ENCODE data around the gene COL20A1.

Gene COL20A1

DNA sequence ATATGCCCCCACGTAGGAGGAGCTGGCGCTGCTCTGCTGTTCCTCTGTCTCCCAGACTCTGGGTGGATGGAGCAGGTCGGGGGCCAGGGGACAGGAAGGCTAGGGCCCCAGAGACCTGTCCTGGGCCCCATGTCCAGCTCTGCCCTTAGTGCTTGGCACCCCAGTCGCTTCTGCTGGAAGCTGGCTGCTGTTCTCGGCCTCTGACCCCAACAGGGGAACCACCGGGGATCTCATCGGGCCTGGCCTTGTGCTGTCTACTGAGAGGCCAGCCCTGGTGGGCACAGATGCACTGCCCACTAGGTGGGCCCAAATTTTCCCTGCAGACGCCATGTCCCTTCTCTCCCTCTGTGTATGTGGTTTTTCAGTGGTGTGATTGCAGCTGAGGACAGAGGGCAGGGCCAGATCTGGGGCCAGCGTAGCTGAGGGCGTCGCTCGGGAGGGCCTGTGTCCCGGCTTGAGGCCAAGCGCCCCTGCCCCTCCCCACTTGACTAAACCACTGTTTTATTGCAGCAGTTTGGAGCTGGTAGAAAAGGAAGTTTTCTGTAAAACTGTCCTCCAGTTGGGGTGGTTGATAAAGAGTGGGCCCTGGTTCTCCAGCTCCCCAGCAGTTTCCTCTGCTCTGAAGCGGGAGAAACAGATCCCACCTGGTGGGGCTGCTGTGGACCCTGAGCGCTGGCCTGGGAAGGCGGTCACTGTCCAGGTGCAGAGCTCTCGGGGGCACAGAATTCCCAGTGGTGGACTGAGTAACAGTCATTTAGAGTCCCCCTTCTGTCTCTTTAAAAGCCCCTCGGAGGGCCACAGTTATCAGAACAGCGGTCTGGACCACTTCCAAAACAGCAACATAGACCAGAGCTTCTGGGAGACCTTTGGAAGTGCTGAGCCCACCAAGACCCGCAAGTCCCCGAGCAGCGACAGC lies 5.9 kb upstream of the COL20A1 start:
- TF ChIP-seq TAF1 (IDR thresholded peaks at IDR 0.05; ENCODE audit: borderline replicate concordance, insufficient read depth, low read length) (no peak), FOXP2 (optimal IDR thresholded peaks at IDR 0.05; ENCODE audit: borderline replicate concordance, extremely low read depth, extremely low read length, insufficient read depth) (no peak), SIN3A (IDR thresholded peaks at IDR 0.05; ENCODE audit: borderline replicate concordance, insufficient read depth, low read length) (no peak), POLR2AphosphoS5 (IDR thresholded peaks at IDR 0.05; ENCODE audit: low read depth, low read length) (no peak)
- TF ChIP-seq, protein P1, sequence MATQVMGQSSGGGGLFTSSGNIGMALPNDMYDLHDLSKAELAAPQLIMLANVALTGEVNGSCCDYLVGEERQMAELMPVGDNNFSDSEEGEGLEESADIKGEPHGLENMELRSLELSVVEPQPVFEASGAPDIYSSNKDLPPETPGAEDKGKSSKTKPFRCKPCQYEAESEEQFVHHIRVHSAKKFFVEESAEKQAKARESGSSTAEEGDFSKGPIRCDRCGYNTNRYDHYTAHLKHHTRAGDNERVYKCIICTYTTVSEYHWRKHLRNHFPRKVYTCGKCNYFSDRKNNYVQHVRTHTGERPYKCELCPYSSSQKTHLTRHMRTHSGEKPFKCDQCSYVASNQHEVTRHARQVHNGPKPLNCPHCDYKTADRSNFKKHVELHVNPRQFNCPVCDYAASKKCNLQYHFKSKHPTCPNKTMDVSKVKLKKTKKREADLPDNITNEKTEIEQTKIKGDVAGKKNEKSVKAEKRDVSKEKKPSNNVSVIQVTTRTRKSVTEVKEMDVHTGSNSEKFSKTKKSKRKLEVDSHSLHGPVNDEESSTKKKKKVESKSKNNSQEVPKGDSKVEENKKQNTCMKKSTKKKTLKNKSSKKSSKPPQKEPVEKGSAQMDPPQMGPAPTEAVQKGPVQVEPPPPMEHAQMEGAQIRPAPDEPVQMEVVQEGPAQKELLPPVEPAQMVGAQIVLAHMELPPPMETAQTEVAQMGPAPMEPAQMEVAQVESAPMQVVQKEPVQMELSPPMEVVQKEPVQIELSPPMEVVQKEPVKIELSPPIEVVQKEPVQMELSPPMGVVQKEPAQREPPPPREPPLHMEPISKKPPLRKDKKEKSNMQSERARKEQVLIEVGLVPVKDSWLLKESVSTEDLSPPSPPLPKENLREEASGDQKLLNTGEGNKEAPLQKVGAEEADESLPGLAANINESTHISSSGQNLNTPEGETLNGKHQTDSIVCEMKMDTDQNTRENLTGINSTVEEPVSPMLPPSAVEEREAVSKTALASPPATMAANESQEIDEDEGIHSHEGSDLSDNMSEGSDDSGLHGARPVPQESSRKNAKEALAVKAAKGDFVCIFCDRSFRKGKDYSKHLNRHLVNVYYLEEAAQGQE (IDR thresholded peaks at IDR 0.05; ENCODE audit: insufficient read depth in 1 of 2, low read depth in 2 of 2, low read length in 2 of 2) = no peak

- TF ChIP-seq FOXP2 (optimal IDR thresholded peaks at IDR 0.05; ENCODE audit: borderline replicate concordance, extremely low read depth, extremely low read length, insufficient read depth) (no peak), TAF1 (IDR thresholded peaks at IDR 0.05; ENCODE audit: borderline replicate concordance, insufficient read depth, low read length) (no peak), POLR2AphosphoS5 (IDR thresholded peaks at IDR 0.05; ENCODE audit: low read depth, low read length) (no peak), SIN3A (IDR thresholded peaks at IDR 0.05; ENCODE audit: borderline replicate concordance, insufficient read depth, low read length) (no peak)
- TF ChIP-seq, protein P1 (IDR thresholded peaks at IDR 0.05; ENCODE audit: insufficient read depth in 1 of 2, low read depth in 2 of 2, low read length in 2 of 2) = no peak
Measured at GRCh38 chr20:63287697-63288580, 5.0 kb upstream of the COL20A1 start.

DNA sequence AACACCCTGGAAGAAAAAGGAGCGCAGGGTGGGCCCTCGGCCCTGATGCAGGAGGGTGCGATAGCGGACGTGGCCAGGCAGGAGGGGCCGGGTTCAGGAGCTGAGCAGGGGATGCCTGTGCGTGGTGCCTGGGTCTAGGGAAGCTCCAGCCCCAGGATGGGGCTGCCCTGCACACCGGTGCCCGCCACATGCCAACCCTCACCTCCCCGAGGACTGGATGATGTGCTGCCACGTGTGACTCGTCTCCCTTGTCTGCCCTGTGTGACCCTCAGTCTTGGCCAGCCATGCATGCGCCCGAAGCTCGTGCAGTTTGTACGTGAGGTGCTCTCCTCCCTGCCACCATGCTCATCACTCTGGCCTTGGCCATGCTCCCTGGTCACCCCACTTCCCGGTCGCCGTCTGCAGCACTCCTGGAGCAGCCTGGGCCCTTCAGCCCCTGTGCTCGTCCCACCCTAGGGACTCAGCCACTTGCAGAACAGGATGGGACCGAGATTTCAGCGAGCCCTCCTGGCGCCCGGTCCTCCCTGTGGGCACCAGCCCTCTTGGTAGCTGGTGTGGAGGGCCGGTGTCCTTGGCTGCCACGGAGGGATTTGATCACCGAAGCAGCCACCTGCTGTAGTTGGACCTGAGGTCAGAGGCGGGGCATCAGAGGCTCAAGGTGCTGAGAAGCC lies 4.3 kb upstream of the COL20A1 start:
- TF ChIP-seq FOXP2 (optimal IDR thresholded peaks at IDR 0.05; ENCODE audit: borderline replicate concordance, extremely low read depth, extremely low read length, insufficient read depth) (no peak), POLR2AphosphoS5 (IDR thresholded peaks at IDR 0.05; ENCODE audit: low read depth, low read length) (no peak), TAF1 (IDR thresholded peaks at IDR 0.05; ENCODE audit: borderline replicate concordance, insufficient read depth, low read length) (no peak), SIN3A (IDR thresholded peaks at IDR 0.05; ENCODE audit: borderline replicate concordance, insufficient read depth, low read length) (no peak)
- TF ChIP-seq, protein P1 (IDR thresholded peaks at IDR 0.05; ENCODE audit: insufficient read depth in 1 of 2, low read depth in 2 of 2, low read length in 2 of 2) = no peak

GRCh38 chr20:63289311-63290135 lies 3.5 kb upstream of the COL20A1 start:
- TF ChIP-seq TAF1 (IDR thresholded peaks at IDR 0.05; ENCODE audit: borderline replicate concordance, insufficient read depth, low read length) (no peak), POLR2AphosphoS5 (IDR thresholded peaks at IDR 0.05; ENCODE audit: low read depth, low read length) (no peak), FOXP2 (optimal IDR thresholded peaks at IDR 0.05; ENCODE audit: borderline replicate concordance, extremely low read depth, extremely low read length, insufficient read depth) (no peak), SIN3A (IDR thresholded peaks at IDR 0.05; ENCODE audit: borderline replicate concordance, insufficient read depth, low read length) (no peak)
- TF ChIP-seq, protein P1 (IDR thresholded peaks at IDR 0.05; ENCODE audit: insufficient read depth in 1 of 2, low read depth in 2 of 2, low read length in 2 of 2) = no peak

All from PFSK-1 (cell line).